Esophagus squamous epithelium (tissue), 5 donors: Measurements from ENCODE around the gene PRSS27. TPM values are rescaled to one million over a fixed set of nuclear protein-coding genes. Genes with fewer than 3 reads are reported as not detected.
"Not testable (repeated sequence)": the region's sequence is repeated elsewhere in the genome, so short reads cannot be mapped to it uniquely, and the experiment has no call there.

Source experiments
- DNase-seq: peaks from one replicate; lab custom pipeline; 2025; lab: John Stamatoyannopoulos, UW
- H3K27ac ChIP-seq, 4 donors: fragments of 200-600 bp; sonication (generic); one replicate each; pipeline ENCODE4 v1.5.1; 2016 to 2019; ENCODE audit warnings: mild to moderate bottlenecking in 1 of 4
- H3K27me3 ChIP-seq, 4 donors: fragments of 200-600 bp; sonication (generic); 1 replicate in 3 of 4; 2 replicates in 1 of 4; pipeline versions ENCODE4 v1.5.1 to v1.6.0; 2017 to 2021; ENCODE audit warnings: antibody characterized with exemption in 1 of 4
- H3K36me3 ChIP-seq, 3 donors: fragments of 200-600 bp; sonication (generic); one replicate each; pipeline ENCODE4 v1.5.1; 2016 to 2019
- H3K4me1 ChIP-seq, 3 donors: fragments of 200-600 bp; sonication (generic); one replicate each; pipeline ENCODE4 v1.5.1; 2017 to 2019
- H3K4me3 ChIP-seq, 4 donors: fragments of 200-600 bp; sonication (generic); 1 replicate in 3 of 4; 2 replicates in 1 of 4; pipeline ENCODE4 v1.5.1; 2016 to 2019; ENCODE audit warnings: mild to moderate bottlenecking in 2 of 4, moderate library complexity in 1 of 4
- H3K9me3 ChIP-seq, 3 donors: fragments of 200-600 bp; sonication (generic); one replicate each; pipeline ENCODE4 v1.5.1; 2016 to 2019
- CTCF ChIP-seq, 6 experiments: fragments of 450-650 bp in 4 of 6; fragments of 200-600 bp in 2 of 6; sonication (generic) in 2 of 6; IDR thresholded peaks; one replicate each; pipeline ENCODE4 v1.5.1; 2016 to 2019; ENCODE audit warnings: antibody characterized with exemption in 6 of 6, mild to moderate bottlenecking in 4 of 6, moderate library complexity in 4 of 6
- POLR2A ChIP-seq, 4 donors: fragments of 450-650 bp; IDR thresholded peaks; one replicate each; pipeline ENCODE4 v1.6.1; 2017; ENCODE audit warnings: antibody characterized with exemption in 4 of 4, mild to moderate bottlenecking in 4 of 4, moderate library complexity in 3 of 4
- WGBS, 2 donors: methylation state at CpG; one replicate each; pipeline ENCODE4 v1.1.5; 2018; 5-methylcytosine and 5-hydroxymethylcytosine counted together
- intact Hi-C: fragments of 100-400 bp; cut with DNase I; formaldehyde crosslinking; loops from one replicate; pipeline ENCODE4 v1.15.0; 2022
- total RNA-seq, 4 donors: library from RNA; depleted of rRNA; stranded (reverse); fragments of >200 nt; gene quantifications; one replicate each; pipeline ENCODE4 v1.1.0, GENCODE V29; 2016
- donor health status: DM: yes; HTN: yes; CAD: no.

The PRSS27 gene
- total RNA-seq, 4 donors from 2014 or later, result 188 to 463 (median 228) TPM

DNA sequence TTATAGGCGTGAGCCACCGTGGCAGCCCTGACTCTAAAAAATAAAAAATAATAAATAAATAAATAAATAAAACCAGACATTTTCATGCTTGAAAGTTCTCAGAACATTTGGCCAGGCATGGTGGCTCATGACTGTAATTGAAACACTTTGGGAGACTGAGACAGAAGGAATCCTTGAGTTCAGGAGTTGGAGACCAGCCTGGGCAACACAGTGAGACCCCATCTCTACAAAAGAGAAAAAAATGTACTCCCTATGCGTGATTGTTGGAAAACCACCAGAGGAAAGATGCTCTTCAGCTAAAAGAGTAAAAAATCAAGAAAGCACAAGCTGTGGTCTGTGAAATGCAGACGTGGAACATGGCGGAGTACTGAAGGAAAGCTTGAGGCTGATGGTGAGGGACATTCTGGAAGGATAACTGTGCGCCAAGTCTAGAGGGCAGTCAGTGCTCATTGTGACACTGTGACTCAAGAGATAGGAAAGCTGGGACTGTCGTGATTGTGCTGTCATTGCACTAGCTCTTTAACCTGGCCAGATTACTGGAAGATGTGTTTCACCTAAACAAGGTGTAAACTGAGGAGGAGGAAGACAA, 4.2 kb upstream of the PRSS27 start:
- intact Hi-C loops, result no loop called here

GRCh38 chr16:2721634-2722173, 1.7 kb upstream of the PRSS27 start:
- Histone ChIP-seq H3K4me3 (peak overlapping the region; percentile 38 to 87 (median 63)), H3K27ac (peak overlapping the region; percentile 89 to 96 (median 92)), H3K27me3 (peaks cover 0 to 12% (median 0%) of the 10 kb centered on the region in 4 donors), H3K4me1 (peaks cover 12 to 38% (median 15%) of the 10 kb centered on the region in 3 donors)
- H3K9me3 ChIP-seq, H3K36me3 ChIP-seq, intact Hi-C loops, DNase-seq: not testable (repeated sequence)
- 33 to 41% methylated on average over 12 to 13 of the region's 14 CpGs for WGBS, 2 donors

More for the DNA sequence above, 4.2 kb upstream of the PRSS27 start:
- WGBS, 2 donors, result 79 to 81% methylated on average over 7 of the region's 7 CpGs
- DNase-seq, result no peak
- Histone ChIP-seq H3K27ac (no peak overlapping the region), H3K9me3 (no peaks in the 10 kb centered on the region), H3K36me3 (no peaks in the 10 kb centered on the region), H3K27me3 (peaks cover 0 to 12% (median 0%) of the 10 kb centered on the region in 4 donors), H3K4me1 (peaks cover 12 to 29% (median 15%) of the 10 kb centered on the region in 3 donors), H3K4me3 (no peak overlapping the region)
- TF ChIP-seq POLR2A (IDR thresholded peaks at IDR 0.05), result no peak
- no peak for TF ChIP-seq CTCF (IDR thresholded peaks at IDR 0.05)

- peak; percentile 33 for DNase-seq
- peaks cover 0 to 19% (median 0%) of the 10 kb centered on the region in 4 donors for H3K27me3 ChIP-seq
- peak overlapping the region; percentile 89 to 96 (median 92) for H3K27ac ChIP-seq
- WGBS, 2 donors, result 0 to 3% methylated on average over 6 to 20 of the region's 99 CpGs
- TF ChIP-seq CTCF (IDR thresholded peaks at IDR 0.05), result peak; percentile 52 to 82 (median 71)
- peak in 2 of 4 donors; percentile 36 to 51 for TF ChIP-seq POLR2A (IDR thresholded peaks at IDR 0.05)
- H3K9me3 ChIP-seq, result no peaks in the 10 kb centered on the region
- peak overlapping the region; percentile 38 to 87 (median 63) for H3K4me3 ChIP-seq
- H3K36me3 ChIP-seq, result no peaks in the 10 kb centered on the region
- H3K4me1 ChIP-seq, result peaks cover 12 to 42% (median 15%) of the 10 kb centered on the region in 3 donors
- intact Hi-C loops, result no loop called here
Observed at GRCh38 chr16:2720719-2721633, 952 bp upstream of the PRSS27 start.

DNA sequence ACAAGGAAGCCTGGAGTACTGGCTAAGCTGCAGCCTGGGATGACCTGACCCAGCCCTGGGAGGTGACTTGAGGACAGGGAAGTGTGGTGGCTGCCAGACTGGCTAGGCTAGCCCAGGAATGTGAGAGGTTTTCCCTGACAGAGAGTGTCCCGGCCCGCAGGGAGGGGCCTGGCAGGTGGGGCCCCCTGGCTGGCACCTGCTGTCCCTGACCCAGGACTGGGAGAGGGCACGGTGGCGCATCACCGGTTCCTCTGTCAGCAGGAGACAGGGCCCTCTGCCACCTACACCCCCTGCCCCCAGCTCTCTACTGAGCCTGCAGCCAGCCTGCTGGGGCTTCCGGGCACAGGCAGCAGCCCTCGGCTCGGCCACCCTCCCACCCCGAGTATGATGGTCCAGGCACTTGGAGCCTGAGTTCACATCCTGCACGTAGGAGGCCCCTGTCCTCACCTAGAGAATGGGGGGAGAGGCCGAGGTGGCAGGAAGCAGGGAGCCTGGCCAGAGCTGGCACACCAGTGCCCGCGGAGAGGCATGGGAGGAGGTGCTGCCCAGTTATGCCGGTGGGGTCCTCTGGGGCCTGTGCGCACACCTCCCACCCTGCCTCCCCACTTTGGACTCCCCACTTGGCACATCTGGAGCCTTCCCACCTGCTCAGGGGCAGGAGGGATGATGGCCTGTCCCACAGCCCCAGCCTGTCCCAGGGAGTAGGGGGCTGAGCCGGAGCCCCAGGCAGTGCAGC, 528 bp downstream of the PRSS27 start:
- peaks cover 16 to 53% (median 20%) of the 10 kb centered on the region in 3 donors for H3K4me1 ChIP-seq
- intact Hi-C loops, result no loop called here
- H3K9me3 ChIP-seq, result no peaks in the 10 kb centered on the region
- no CpG with 5 or more reads among the region's 16 CpGs for WGBS, 2 donors
- peak overlapping the region; percentile 89 to 96 (median 92) for H3K27ac ChIP-seq
- no peaks in the 10 kb centered on the region for H3K36me3 ChIP-seq
- TF ChIP-seq CTCF (IDR thresholded peaks at IDR 0.05) (no peak), POLR2A (IDR thresholded peaks at IDR 0.05) (no peak)
- DNase-seq, result no peak
- H3K27me3 ChIP-seq, result peaks cover 0 to 20% (median 0%) of the 10 kb centered on the region in 4 donors
- H3K4me3 ChIP-seq, result peak overlapping the region; percentile 22 to 87 (median 63)
